Measurements from ENCODE around the gene USP15. TPM values are rescaled to one million over a fixed set of nuclear protein-coding genes. Genes with fewer than 3 reads are reported as not detected.

The USP15 gene
- total and polyA plus RNA-seq, 2 of the 8 experiments (the other 6 are each of a cell fraction or from before 2014, with no cell fraction given) = 12.7 to 38.6 TPM

DNA sequence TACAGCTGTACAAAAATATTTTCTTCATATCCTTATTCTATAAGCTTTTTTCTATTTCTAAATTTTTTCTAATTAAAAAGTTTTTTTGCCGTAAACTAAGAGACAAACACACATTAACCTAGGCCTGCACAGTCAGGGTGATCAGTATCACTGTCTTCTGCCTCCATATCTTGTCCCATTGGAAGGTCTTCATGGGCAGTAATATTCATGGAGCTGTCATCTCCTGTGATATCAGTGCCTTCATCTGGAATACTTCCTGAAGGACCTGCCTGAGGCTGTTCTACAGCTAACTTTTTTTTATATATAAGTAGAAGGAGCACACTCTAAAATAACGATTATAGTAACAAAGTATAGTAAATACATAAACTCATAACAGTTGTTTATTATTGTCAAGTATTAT lies 17.8 kb downstream of the USP15 start (continued):
- TF ChIP-seq, protein P1, sequence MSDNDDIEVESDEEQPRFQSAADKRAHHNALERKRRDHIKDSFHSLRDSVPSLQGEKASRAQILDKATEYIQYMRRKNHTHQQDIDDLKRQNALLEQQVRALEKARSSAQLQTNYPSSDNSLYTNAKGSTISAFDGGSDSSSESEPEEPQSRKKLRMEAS (IDR thresholded peaks at IDR 0.05) = no peak

Measured in H1 (cell line).